Naive thymus-derived CD4-positive, alpha-beta T cell (primary cell): ENCODE results near the gene DUSP22. TPM values are rescaled to one million over a fixed set of nuclear protein-coding genes. Genes with fewer than 3 reads are reported as not detected.

Source experiments
- ATAC-seq: fragments of 150-1000 bp; cut with Tn5 transposase; 2 replicates; pipeline ENCODE4 v1.10.0; 2021; ENCODE audit warnings: mild to moderate bottlenecking, moderate library complexity
- CTCF ChIA-PET: fragments of 350-600 bp; sonication (Branson Sonifier 250); formaldehyde crosslinking; loops from one replicate; lab custom pipeline; 2021; ENCODE audit warnings: antibody characterized with exemption; lab: Charles Lee
- POLR2A ChIA-PET: fragments of 350-600 bp; sonication (Branson Sonifier 250); formaldehyde crosslinking; loops from one replicate; lab custom pipeline; 2021; ENCODE audit warnings: antibody characterized with exemption, inconsistent platforms; lab: Charles Lee
- DNase-seq, 9 donors: peaks; one replicate each; pipeline versions ENCODE4 v3.0.0 to v3.0.0-alpha.2; 2020 to 2022; ENCODE audit warnings: mixed read lengths in 1 of 9
- H3K27ac ChIP-seq: one replicate; pipeline ENCODE4 v1.7.0; 2013; ENCODE audit warnings: mild to moderate bottlenecking, low read depth, low read length, moderate library complexity
- H3K27me3 ChIP-seq, 2 donors: one replicate each; pipeline ENCODE4 v1.7.0; 2013; ENCODE audit warnings: low read length in 2 of 2, mild to moderate bottlenecking in 2 of 2, moderate library complexity in 2 of 2; ENCODE audit not compliant: control insufficient read depth in 2 of 2, insufficient read depth in 2 of 2
- H3K36me3 ChIP-seq, 3 experiments: 1 replicate in 2 of 3; 2 replicates in 1 of 3; pipeline ENCODE4 v1.7.0; 2013; ENCODE audit warnings: low read length in 3 of 3, mild to moderate bottlenecking in 3 of 3, moderate library complexity in 1 of 3; ENCODE audit not compliant: insufficient read depth in 3 of 3, control insufficient read depth in 2 of 3
- H3K4me1 ChIP-seq, 2 donors: one replicate each; pipeline ENCODE4 v1.7.0; 2013; ENCODE audit warnings: low read length in 2 of 2, mild to moderate bottlenecking in 2 of 2, moderate library complexity in 1 of 2; ENCODE audit not compliant: control insufficient read depth in 2 of 2, insufficient read depth in 2 of 2
- H3K4me3 ChIP-seq: 2 replicates; pipeline ENCODE4 v1.7.0; 2013; ENCODE audit warnings: mild to moderate bottlenecking, low read length
- H3K9me3 ChIP-seq, 3 experiments: 1 replicate in 2 of 3; 2 replicates in 1 of 3; pipeline ENCODE4 v1.7.0; 2013; ENCODE audit warnings: low read length in 3 of 3; ENCODE audit not compliant: control insufficient read depth in 2 of 3
- H3K27ac Mint-ChIP-seq, 9 donors: one replicate each; pipeline ENCODE4 v1.8.0; 2020 to 2022; ENCODE audit warnings: mixed read lengths in 9 of 9, mild to moderate bottlenecking in 8 of 9, moderate library complexity in 5 of 9, inconsistent platforms in 2 of 9
- H3K27me3 Mint-ChIP-seq, 5 donors: one replicate each; pipeline ENCODE4 v1.8.0; 2021 to 2022; ENCODE audit warnings: mixed read lengths in 5 of 5, mild to moderate bottlenecking in 1 of 5
- H3K36me3 Mint-ChIP-seq, 5 donors: one replicate each; pipeline ENCODE4 v1.8.0; 2020 to 2022; ENCODE audit warnings: mixed read lengths in 5 of 5, mild to moderate bottlenecking in 3 of 5, inconsistent platforms in 1 of 5
- H3K4me1 Mint-ChIP-seq, 7 donors: one replicate each; pipeline ENCODE4 v1.8.0; 2020 to 2022; ENCODE audit warnings: mixed read lengths in 7 of 7, mild to moderate bottlenecking in 3 of 7, inconsistent platforms in 1 of 7
- H3K4me3 Mint-ChIP-seq, 10 donors: one replicate each; pipeline ENCODE4 v1.8.0; 2020 to 2022; ENCODE audit warnings: mild to moderate bottlenecking in 10 of 10, mixed read lengths in 10 of 10, moderate library complexity in 6 of 10, inconsistent platforms in 2 of 10
- H3K9me3 Mint-ChIP-seq, 11 donors: one replicate each; pipeline ENCODE4 v1.8.0; 2020 to 2022; ENCODE audit warnings: mixed read lengths in 11 of 11, mild to moderate bottlenecking in 4 of 11, inconsistent platforms in 1 of 11, moderate library complexity in 1 of 11
- intact Hi-C, 2 donors: fragments of 100-400 bp; cut with micrococcal nuclease; formaldehyde crosslinking; loops; one replicate each; pipeline ENCODE4 v1.15.1; 2023
- polyA plus RNA-seq, 2 donors: library from polyadenylated mRNA; unstranded; fragments of 300-500 nt; fragmentation: Illumina TruSeq; gene quantifications; one replicate each; pipeline ENCODE4 v1.2.3, GENCODE V29; 2021
- total RNA-seq, 6 experiments: library from RNA in 5 of 6; stranded (reverse) in 5 of 6; gene quantifications; 1 replicate in 5 of 6; 2 replicates in 1 of 6; pipeline ENCODE4 v1.2.3 and lab custom pipeline; 2021 to 2026

DUSP22 gene
- total and polyA plus RNA-seq, 7 experiments from 2014 or later = 24.8 to 57.2 (median 36.6) TPM

GRCh38 chr6:392441-393390 lies 100.4 kb downstream of the DUSP22 start:
- Mint-ChIP-seq H3K36me3 (peaks cover 0 to 35% (median 4%) of the 10 kb centered on the region in 5 donors), H3K4me3 (peak overlapping the region; percentile 88 to 100 (median 96)), H3K27ac (peak overlapping the region in 6 of 9 donors; percentile 21 to 97 (median 46)), H3K27me3 (peaks cover 0 to 20% (median 3%) of the 10 kb centered on the region in 5 donors), H3K4me1 (peaks cover 28 to 65% (median 33%) of the 10 kb centered on the region in 7 donors), H3K9me3 (no peaks in the 10 kb centered on the region)
- ChIA-PET CTCF (interaction anchor here (0.9 to 4.0 kb wide), 5 partner anchors 11 to 203 kb away, joined by 3 to 18 read pairs (median 4); no protein-coding TSS in a partner anchor), POLR2A (interaction anchor here (0.8 to 3.8 kb wide), 16 partner anchors 8 to 318 kb away, joined by 3 to 34 read pairs (median 4); no protein-coding TSS in a partner anchor)
- Histone ChIP-seq H3K4me1 (peaks cover 13 to 16% of the 10 kb centered on the region in 2 donors), H3K27ac (peak overlapping the region; percentile 60), H3K9me3 (no peaks in the 10 kb centered on the region), H3K27me3 (no peaks in the 10 kb centered on the region), H3K36me3 (peaks cover 0 to 23% (median 0%) of the 10 kb centered on the region in 3 experiments), H3K4me3 (peak overlapping the region; percentile 72)
- intact Hi-C loops = loop anchor here (1.0 to 5.0 kb wide), 5 partner anchors 12 to 990 kb away; partner anchors contain the start of genes DUSP22 (in 1 of the 2) and EXOC2 (in 1 of the 2)
- DNase-seq (peak in 7 of 9 donors; percentile 29 to 59 (median 36)), ATAC-seq (peak; percentile 25)

- Mint-ChIP-seq H3K27ac (peak overlapping the region; percentile 28 to 94 (median 83)), H3K9me3 (no peaks in the 10 kb centered on the region), H3K4me3 (peak overlapping the region; percentile 91 to 100 (median 96)), H3K4me1 (peaks cover 29 to 71% (median 35%) of the 10 kb centered on the region in 7 donors), H3K27me3 (peaks cover 0 to 17% (median 3%) of the 10 kb centered on the region in 5 donors), H3K36me3 (peaks cover 0 to 40% (median 4%) of the 10 kb centered on the region in 5 donors)
- H3K27ac ChIP-seq = no peak overlapping the region
- H3K4me3 ChIP-seq = peak overlapping the region; percentile 72
- intact Hi-C loops = loop anchor here (1.0 to 5.0 kb wide), 4 partner anchors 11 to 989 kb away; partner anchors contain the start of gene EXOC2 (in 1 of the 2)
- H3K36me3 ChIP-seq = peaks cover 0 to 23% (median 0%) of the 10 kb centered on the region in 3 experiments
- no peaks in the 10 kb centered on the region for H3K27me3 ChIP-seq
- no peaks in the 10 kb centered on the region for H3K9me3 ChIP-seq
- ChIA-PET POLR2A (interaction anchor here (0.8 to 3.8 kb wide), 5 partner anchors 10 to 112 kb away, joined by 3 to 34 read pairs (median 5); no protein-coding TSS in a partner anchor), CTCF (interaction anchor here (4.0 kb wide), 1 partner anchor 10 kb away, joined by 18 read pairs; no protein-coding TSS in a partner anchor)
- peaks cover 13 to 16% of the 10 kb centered on the region in 2 donors for H3K4me1 ChIP-seq
- DNase-seq = peak in 1 of 9 donors; percentile 51
- ATAC-seq = peak; percentile 3
Observed at GRCh38 chr6:393391-394221, 101.3 kb downstream of the DUSP22 start.

- peaks cover 12 to 19% of the 10 kb centered on the region in 2 donors for H3K4me1 ChIP-seq
- H3K27ac Mint-ChIP-seq = peak overlapping the region in 3 of 9 donors; percentile 56 to 77 (median 63)
- H3K27ac ChIP-seq = no peak overlapping the region
- H3K9me3 ChIP-seq = no peaks in the 10 kb centered on the region
- DNase-seq = no peak
- ChIA-PET POLR2A (interaction anchor here (0.8 to 0.9 kb wide), 2 partner anchors 8 to 96 kb away, joined by 3 read pairs; no protein-coding TSS in a partner anchor), CTCF (interaction anchor here (1.0 to 4.0 kb wide), 2 partner anchors 9 to 207 kb away, joined by 3 to 18 read pairs; no protein-coding TSS in a partner anchor)
- H3K9me3 Mint-ChIP-seq = no peaks in the 10 kb centered on the region
- peaks cover 0 to 23% (median 0%) of the 10 kb centered on the region in 3 experiments for H3K36me3 ChIP-seq
- H3K36me3 Mint-ChIP-seq = peaks cover 0 to 49% (median 5%) of the 10 kb centered on the region in 5 donors
- intact Hi-C loops = loop anchor here in 1 of 2 donors (5.0 kb wide), 3 partner anchors 298 to 988 kb away; partner anchors contain the start of gene EXOC2
- H3K4me3 Mint-ChIP-seq = peak overlapping the region in 8 of 10 donors; percentile 46 to 96 (median 69)
- peaks cover 0 to 8% (median 3%) of the 10 kb centered on the region in 5 donors for H3K27me3 Mint-ChIP-seq
- H3K4me3 ChIP-seq = no peak overlapping the region
- ATAC-seq = no peak
- peaks cover 24 to 71% (median 35%) of the 10 kb centered on the region in 7 donors for H3K4me1 Mint-ChIP-seq
- no peaks in the 10 kb centered on the region for H3K27me3 ChIP-seq
Observed at GRCh38 chr6:394641-395289, 102.5 kb downstream of the DUSP22 start.

GRCh38 chr6:395432-396125 lies 103.3 kb downstream of the DUSP22 start:
- H3K9me3 Mint-ChIP-seq = no peaks in the 10 kb centered on the region

GRCh38 chr6:396126-396520 lies 103.8 kb downstream of the DUSP22 start:
- Histone ChIP-seq H3K27me3 (no peaks in the 10 kb centered on the region), H3K36me3 (peaks cover 0 to 25% (median 0%) of the 10 kb centered on the region in 3 experiments), H3K4me3 (no peak overlapping the region), H3K27ac (no peak overlapping the region), H3K9me3 (no peaks in the 10 kb centered on the region), H3K4me1 (peaks cover 8 to 10% of the 10 kb centered on the region in 2 donors)
- Mint-ChIP-seq H3K27ac (peak overlapping the region in 3 of 9 donors; percentile 37 to 58 (median 43)), H3K4me1 (peaks cover 18 to 70% (median 28%) of the 10 kb centered on the region in 7 donors), H3K9me3 (no peaks in the 10 kb centered on the region), H3K36me3 (peaks cover 0 to 58% (median 8%) of the 10 kb centered on the region in 5 donors), H3K4me3 (peak overlapping the region in 1 of 10 donors; percentile 71), H3K27me3 (peaks cover 0 to 6% (median 3%) of the 10 kb centered on the region in 5 donors)
- no peak for DNase-seq
- intact Hi-C loops = no loop called here
- ChIA-PET POLR2A (interaction anchor here (1.4 kb wide), 1 partner anchor 8 kb away, joined by 4 read pairs; no protein-coding TSS in a partner anchor), CTCF (no interaction called here)
- ATAC-seq = no peak

More at GRCh38 chr6:395432-396125, 103.3 kb downstream of the DUSP22 start:
- H3K36me3 Mint-ChIP-seq = peaks cover 0 to 54% (median 5%) of the 10 kb centered on the region in 5 donors
- H3K4me3 ChIP-seq = no peak overlapping the region
- peaks cover 0 to 6% (median 3%) of the 10 kb centered on the region in 5 donors for H3K27me3 Mint-ChIP-seq
- ChIA-PET POLR2A (interaction anchor here (1.4 kb wide), 1 partner anchor 9 kb away, joined by 4 read pairs; no protein-coding TSS in a partner anchor), CTCF (no interaction called here)
- H3K27ac ChIP-seq = no peak overlapping the region
- peak overlapping the region in 2 of 10 donors; percentile 39 to 71 for H3K4me3 Mint-ChIP-seq
- peaks cover 18 to 70% (median 33%) of the 10 kb centered on the region in 7 donors for H3K4me1 Mint-ChIP-seq
- H3K27ac Mint-ChIP-seq = peak overlapping the region in 3 of 9 donors; percentile 37 to 58 (median 43)
- H3K27me3 ChIP-seq = no peaks in the 10 kb centered on the region
- no peaks in the 10 kb centered on the region for H3K9me3 ChIP-seq
- intact Hi-C loops = no loop called here
- DNase-seq (no peak), ATAC-seq (no peak)
- peaks cover 0 to 23% (median 0%) of the 10 kb centered on the region in 3 experiments for H3K36me3 ChIP-seq
- peaks cover 11 to 13% of the 10 kb centered on the region in 2 donors for H3K4me1 ChIP-seq
